IPS-20b (cell line): ENCODE data around the gene ROR1.

Experiments used
- H3K27ac ChIP-seq: one replicate; pipeline ENCODE4 v1.5.1; 2013; ENCODE audit warnings: low read length
- H3K27me3 ChIP-seq: 2 replicates; pipeline ENCODE4 v1.6.1; 2013; ENCODE audit warnings: mild to moderate bottlenecking, low read length, inconsistent platforms; ENCODE audit not compliant: insufficient read depth
- H3K36me3 ChIP-seq: 2 replicates; pipeline ENCODE4 v1.6.1; 2013; ENCODE audit warnings: low read depth, mild to moderate bottlenecking, inconsistent platforms, low read length, moderate library complexity; ENCODE audit not compliant: insufficient read depth
- H3K4me1 ChIP-seq: 2 replicates; pipeline ENCODE4 v1.6.1; 2013; ENCODE audit warnings: mild to moderate bottlenecking, control low read depth, inconsistent platforms, low read length, moderate library complexity; ENCODE audit not compliant: insufficient read depth
- H3K4me3 ChIP-seq: 2 replicates; pipeline ENCODE4 v1.5.1; 2013; ENCODE audit warnings: mild to moderate bottlenecking, low read length, inconsistent platforms
- H3K9ac ChIP-seq: 2 replicates; pipeline ENCODE4 v1.6.1; 2013; ENCODE audit warnings: low read depth, mild to moderate bottlenecking, inconsistent platforms, low read length, moderate library complexity
- H3K9me3 ChIP-seq: 2 replicates; pipeline ENCODE4 v1.6.1; 2013; ENCODE audit warnings: mild to moderate bottlenecking, low read depth, low read length, inconsistent platforms; ENCODE audit not compliant: insufficient read depth

Gene ROR1

DNA sequence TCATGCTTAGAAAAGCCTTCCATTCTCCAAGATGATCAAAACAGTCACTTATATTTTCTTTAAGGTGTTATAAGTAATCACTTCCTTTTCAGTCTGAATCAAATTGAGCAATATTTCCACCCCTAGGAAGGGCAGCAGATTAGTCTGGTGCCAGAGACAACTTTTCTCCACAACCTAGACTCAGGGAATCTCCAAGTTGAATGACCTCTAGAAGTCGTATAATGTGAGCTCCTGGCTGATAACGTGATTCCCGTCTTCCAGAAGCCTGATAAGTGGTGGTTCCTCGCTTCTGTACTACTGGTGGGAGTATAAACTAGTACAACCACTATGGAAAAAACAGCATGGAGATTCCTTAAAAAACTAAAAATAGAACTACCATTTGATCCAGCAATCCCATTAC lies 251.2 kb downstream of the ROR1 start:
- Histone ChIP-seq H3K27me3 (no peaks in the 10 kb centered on the region), H3K27ac (no peak overlapping the region), H3K4me1 (no peaks in the 10 kb centered on the region), H3K36me3 (peaks cover 17% of the 10 kb centered on the region), H3K9me3 (peaks cover 6% of the 10 kb centered on the region; the same call in 1 of the 2 replicates), H3K9ac (no peak overlapping the region), H3K4me3 (no peak overlapping the region)

- Histone ChIP-seq H3K9ac (no peak overlapping the region), H3K27ac (no peak overlapping the region)
These were observed 255.2 kb downstream of the ROR1 start for GRCh38 chr1:64029037-64029436.

GRCh38 chr1:64030411-64030810 lies 256.6 kb downstream of the ROR1 start:
- peaks cover 12% of the 10 kb centered on the region; the same call in 1 of the 2 replicates for H3K36me3 ChIP-seq
- H3K27ac ChIP-seq: no peak overlapping the region
- peaks cover 6% of the 10 kb centered on the region; the same call in 1 of the 2 replicates for H3K9me3 ChIP-seq
- H3K4me3 ChIP-seq: no peak overlapping the region
- no peaks in the 10 kb centered on the region for H3K27me3 ChIP-seq
- no peaks in the 10 kb centered on the region for H3K4me1 ChIP-seq
- H3K9ac ChIP-seq: no peak overlapping the region

More at GRCh38 chr1:64029037-64029436, 255.2 kb downstream of the ROR1 start:
- Histone ChIP-seq H3K4me1 (no peaks in the 10 kb centered on the region), H3K9me3 (peaks cover 6% of the 10 kb centered on the region; the same call in 1 of the 2 replicates), H3K36me3 (peaks cover 12% of the 10 kb centered on the region; the same call in 1 of the 2 replicates), H3K4me3 (no peak overlapping the region), H3K27me3 (no peaks in the 10 kb centered on the region)

GRCh38 chr1:64031236-64031635 lies 257.4 kb downstream of the ROR1 start:
- Histone ChIP-seq H3K9ac (no peak overlapping the region), H3K27ac (no peak overlapping the region), H3K36me3 (peaks cover 12% of the 10 kb centered on the region; the same call in 1 of the 2 replicates), H3K27me3 (no peaks in the 10 kb centered on the region), H3K4me3 (no peak overlapping the region), H3K9me3 (peaks cover 6% of the 10 kb centered on the region; the same call in 1 of the 2 replicates), H3K4me1 (no peaks in the 10 kb centered on the region)

DNA sequence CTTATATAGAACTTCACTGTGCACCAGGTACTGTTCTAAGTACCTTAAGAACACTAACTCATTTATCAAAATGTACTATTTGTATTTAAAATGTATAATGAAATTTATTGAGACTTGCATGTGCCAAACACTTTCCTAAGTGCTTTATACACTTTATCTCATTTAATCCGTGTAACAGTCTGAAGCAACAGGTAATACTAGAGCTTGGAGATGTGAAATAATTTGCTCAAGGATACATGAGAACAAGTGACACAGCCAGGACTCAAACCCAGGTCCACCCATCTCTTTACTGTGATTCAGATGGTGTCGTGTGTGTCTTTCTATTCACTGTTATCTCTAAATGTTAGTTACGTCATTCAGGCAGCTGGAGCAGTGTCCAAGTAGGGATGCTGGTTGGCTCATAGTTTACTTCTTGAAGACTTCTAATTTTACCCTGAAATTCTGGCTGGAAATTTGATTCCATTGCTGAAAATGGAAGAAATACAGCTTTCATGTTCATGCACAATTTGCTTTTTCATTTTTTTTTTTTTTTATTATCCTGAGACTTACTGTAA lies 259.9 kb downstream of the ROR1 start:
- H3K27me3 ChIP-seq: no peaks in the 10 kb centered on the region
- H3K4me1 ChIP-seq: peaks cover 11% of the 10 kb centered on the region
- H3K9me3 ChIP-seq: no peaks in the 10 kb centered on the region
- no peak overlapping the region for H3K9ac ChIP-seq
- H3K36me3 ChIP-seq: 0 out of 2 replicates have a peak, but pooled peaks cover 8% of the 10 kb centered on the region
- H3K4me3 ChIP-seq: no peak overlapping the region
- no peak overlapping the region for H3K27ac ChIP-seq

GRCh38 chr1:64036549-64036948 lies 262.7 kb downstream of the ROR1 start:
- Histone ChIP-seq H3K27me3 (no peaks in the 10 kb centered on the region), H3K36me3 (no peaks in the 10 kb centered on the region), H3K9me3 (no peaks in the 10 kb centered on the region), H3K27ac (no peak overlapping the region), H3K9ac (no peak overlapping the region), H3K4me1 (peaks cover 25% of the 10 kb centered on the region), H3K4me3 (no peak overlapping the region)

GRCh38 chr1:64038119-64038518 lies 264.3 kb downstream of the ROR1 start:
- Histone ChIP-seq H3K9me3 (no peaks in the 10 kb centered on the region), H3K27me3 (no peaks in the 10 kb centered on the region), H3K4me1 (peaks cover 27% of the 10 kb centered on the region), H3K9ac (no peak overlapping the region), H3K27ac (no peak overlapping the region), H3K4me3 (no peak overlapping the region), H3K36me3 (no peaks in the 10 kb centered on the region)

GRCh38 chr1:64038965-64039364 lies 265.1 kb downstream of the ROR1 start:
- no peaks in the 10 kb centered on the region for H3K36me3 ChIP-seq
- H3K27me3 ChIP-seq: no peaks in the 10 kb centered on the region
- no peak overlapping the region for H3K27ac ChIP-seq
- H3K4me1 ChIP-seq: peaks cover 27% of the 10 kb centered on the region
- peak overlapping the region; percentile 12; the same call in 1 of the 2 replicates for H3K4me3 ChIP-seq
- no peak overlapping the region for H3K9ac ChIP-seq
- no peaks in the 10 kb centered on the region for H3K9me3 ChIP-seq

DNA sequence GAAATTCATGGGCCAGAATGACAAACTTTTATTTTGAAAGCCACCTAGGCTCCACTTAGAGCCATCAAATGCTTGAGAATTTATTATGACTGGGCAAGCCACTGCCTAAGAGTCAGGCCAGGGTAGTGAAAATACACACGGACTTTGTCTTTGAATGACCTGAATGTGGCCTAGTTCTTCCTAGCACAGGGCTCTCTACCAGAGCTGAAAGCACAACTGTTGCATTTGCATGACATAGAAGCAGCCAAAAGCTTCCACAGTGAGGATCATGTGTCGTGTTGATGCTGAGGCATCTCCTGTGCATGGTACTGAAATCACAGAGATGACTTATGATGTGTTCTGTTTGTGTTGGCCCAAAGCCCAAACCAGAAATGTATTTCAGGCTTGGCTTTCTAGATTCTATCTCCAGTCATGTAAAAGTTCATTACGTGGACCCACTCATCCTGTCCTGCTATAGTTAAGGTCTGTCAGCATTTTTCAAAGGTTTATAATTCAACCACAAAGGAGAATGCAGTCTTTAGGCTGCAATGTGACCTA lies 265.6 kb downstream of the ROR1 start:
- H3K27me3 ChIP-seq: no peaks in the 10 kb centered on the region
- H3K9ac ChIP-seq: no peak overlapping the region
- no peaks in the 10 kb centered on the region for H3K36me3 ChIP-seq
- no peaks in the 10 kb centered on the region for H3K9me3 ChIP-seq
- no peak overlapping the region for H3K27ac ChIP-seq
- H3K4me3 ChIP-seq: peak overlapping the region; percentile 12; the same call in 1 of the 2 replicates
- peaks cover 27% of the 10 kb centered on the region for H3K4me1 ChIP-seq

GRCh38 chr1:64041371-64042131 lies 267.7 kb downstream of the ROR1 start:
- Histone ChIP-seq H3K9ac (no peak overlapping the region), H3K36me3 (no peaks in the 10 kb centered on the region), H3K27ac (no peak overlapping the region), H3K4me3 (no peak overlapping the region), H3K4me1 (peaks cover 39% of the 10 kb centered on the region), H3K27me3 (no peaks in the 10 kb centered on the region), H3K9me3 (no peaks in the 10 kb centered on the region)

DNA sequence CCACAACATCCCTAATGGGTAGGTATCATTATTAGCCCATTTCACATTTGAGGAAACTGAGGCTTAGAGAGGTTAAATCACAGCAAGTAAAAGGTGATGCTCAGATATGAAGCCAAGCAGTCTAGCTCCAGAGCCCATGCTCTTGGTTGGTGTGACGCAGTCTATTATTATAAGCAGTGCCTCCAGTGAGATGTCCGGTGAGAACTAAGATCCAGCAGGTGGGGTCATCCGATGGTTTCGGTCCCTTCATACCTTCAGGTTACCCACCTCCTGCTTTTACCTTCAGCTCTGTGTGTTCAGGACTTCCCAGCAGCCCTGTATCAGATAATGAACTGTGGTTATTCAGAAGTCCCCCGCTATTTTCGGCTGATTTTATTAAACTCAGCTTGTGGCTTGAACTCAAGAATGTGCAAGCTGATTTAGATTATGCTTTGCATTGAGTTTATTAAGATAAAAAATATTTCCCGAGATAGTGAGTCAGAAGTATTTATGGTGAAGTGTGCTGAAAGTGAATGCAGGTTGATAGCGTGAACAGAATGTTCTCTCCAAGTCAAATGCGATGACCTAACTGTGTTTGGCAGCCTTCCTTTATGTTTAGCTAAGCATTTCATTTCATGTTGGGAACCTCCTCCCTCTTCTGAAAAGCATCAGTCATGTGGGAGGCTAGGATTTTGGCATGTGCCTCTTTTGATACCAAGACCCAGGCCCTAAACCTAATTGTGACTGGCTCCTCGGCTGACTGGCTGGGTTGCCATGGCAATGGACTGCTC lies 268.7 kb downstream of the ROR1 start:
- H3K4me1 ChIP-seq: peaks cover 43% of the 10 kb centered on the region
- no peaks in the 10 kb centered on the region for H3K9me3 ChIP-seq
- H3K27me3 ChIP-seq: no peaks in the 10 kb centered on the region
- H3K9ac ChIP-seq: no peak overlapping the region
- H3K36me3 ChIP-seq: no peaks in the 10 kb centered on the region
- H3K4me3 ChIP-seq: no peak overlapping the region
- no peak overlapping the region for H3K27ac ChIP-seq
